HUES48 (cell line): ENCODE data around the gene GPC2.
"Not testable (repeated sequence)": the region's sequence is repeated elsewhere in the genome, so short reads cannot be mapped to it uniquely, and the experiment has no call there.

ENCODE experiments used
- H3K27ac ChIP-seq: one replicate; pipeline ENCODE4 v1.7.0; 2013; ENCODE audit warnings: low read depth, low read length, inconsistent platforms
- H3K27me3 ChIP-seq: 2 replicates; pipeline ENCODE4 v1.6.1; 2013; ENCODE audit warnings: mild to moderate bottlenecking, low read length; ENCODE audit not compliant: control insufficient read depth, insufficient read depth
- H3K36me3 ChIP-seq: 2 replicates; pipeline ENCODE4 v1.6.1; 2013; ENCODE audit warnings: low read length; ENCODE audit not compliant: control insufficient read depth, insufficient read depth
- H3K4me1 ChIP-seq: 2 replicates; pipeline ENCODE4 v1.6.1; 2013; ENCODE audit warnings: mild to moderate bottlenecking, low read length; ENCODE audit not compliant: control insufficient read depth, insufficient read depth
- H3K4me3 ChIP-seq: 2 replicates; pipeline ENCODE4 v1.5.1; 2013; ENCODE audit warnings: mild to moderate bottlenecking, low read depth, low read length
- H3K9ac ChIP-seq: 2 replicates; pipeline ENCODE4 v1.6.1; 2013; ENCODE audit warnings: mild to moderate bottlenecking, low read depth, low read length, moderate library complexity
- H3K9me3 ChIP-seq: 2 replicates; pipeline ENCODE4 v1.6.1; 2013; ENCODE audit warnings: low read length; ENCODE audit not compliant: control insufficient read depth, insufficient read depth

Gene GPC2

GRCh38 chr7:100198266-100198665 lies 21.1 kb upstream of the GPC2 start:
- Histone ChIP-seq H3K4me3 (no peak overlapping the region), H3K36me3 (no peaks in the 10 kb centered on the region), H3K9me3 (no peaks in the 10 kb centered on the region), H3K27me3 (peaks cover 2% of the 10 kb centered on the region), H3K27ac (no peak overlapping the region), H3K9ac (no peak overlapping the region), H3K4me1 (0 out of 2 replicates have a peak, but pooled peaks cover 6% of the 10 kb centered on the region)

- not testable (repeated sequence) for H3K4me1 ChIP-seq, H3K36me3 ChIP-seq, H3K27ac ChIP-seq, H3K4me3 ChIP-seq, H3K9me3 ChIP-seq, H3K27me3 ChIP-seq, H3K9ac ChIP-seq
These were observed 18.7 kb upstream of the GPC2 start for GRCh38 chr7:100195901-100196322.

GRCh38 chr7:100195222-100195621 lies 18.0 kb upstream of the GPC2 start:
- no peaks in the 10 kb centered on the region for H3K4me1 ChIP-seq
- H3K36me3 ChIP-seq, result no peaks in the 10 kb centered on the region
- H3K9ac ChIP-seq, result no peak overlapping the region
- H3K27ac ChIP-seq, result no peak overlapping the region
- no peak overlapping the region for H3K4me3 ChIP-seq
- no peaks in the 10 kb centered on the region; the same call in 1 of the 2 replicates for H3K27me3 ChIP-seq
- H3K9me3 ChIP-seq, result no peaks in the 10 kb centered on the region

- H3K4me1 ChIP-seq, result no peaks in the 10 kb centered on the region
These were observed 15.8 kb upstream of the GPC2 start for GRCh38 chr7:100192969-100193368.

GRCh38 chr7:100192281-100192862 lies 15.2 kb upstream of the GPC2 start:
- not testable (repeated sequence) for H3K27ac ChIP-seq, H3K27me3 ChIP-seq, H3K9me3 ChIP-seq, H3K4me3 ChIP-seq, H3K36me3 ChIP-seq, H3K4me1 ChIP-seq, H3K9ac ChIP-seq

More at GRCh38 chr7:100192969-100193368, 15.8 kb upstream of the GPC2 start:
- Histone ChIP-seq H3K9me3 (no peaks in the 10 kb centered on the region), H3K27ac (no peak overlapping the region), H3K36me3 (no peaks in the 10 kb centered on the region), H3K4me3 (no peak overlapping the region), H3K9ac (no peak overlapping the region), H3K27me3 (no peaks in the 10 kb centered on the region; the same call in 1 of the 2 replicates)

- Histone ChIP-seq H3K4me1 (no peaks in the 10 kb centered on the region), H3K27ac (no peak overlapping the region), H3K4me3 (no peak overlapping the region), H3K36me3 (no peaks in the 10 kb centered on the region), H3K9ac (no peak overlapping the region), H3K27me3 (no peaks in the 10 kb centered on the region), H3K9me3 (no peaks in the 10 kb centered on the region)
These were observed 14.6 kb upstream of the GPC2 start for GRCh38 chr7:100191775-100192174.

- Histone ChIP-seq H3K9ac (no peak overlapping the region), H3K27me3 (no peaks in the 10 kb centered on the region), H3K9me3 (no peaks in the 10 kb centered on the region), H3K4me1 (no peaks in the 10 kb centered on the region), H3K4me3 (no peak overlapping the region), H3K36me3 (no peaks in the 10 kb centered on the region), H3K27ac (no peak overlapping the region)
These were observed 13.0 kb upstream of the GPC2 start for GRCh38 chr7:100190048-100190711.

- H3K9ac ChIP-seq, result no peak overlapping the region
These were observed 11.9 kb upstream of the GPC2 start for GRCh38 chr7:100189061-100189460.

GRCh38 chr7:100185726-100186125 lies 8.5 kb upstream of the GPC2 start:
- H3K27me3 ChIP-seq, result no peaks in the 10 kb centered on the region
- H3K9ac ChIP-seq, result no peak overlapping the region
- H3K9me3 ChIP-seq, result no peaks in the 10 kb centered on the region
- no peak overlapping the region for H3K4me3 ChIP-seq
- H3K27ac ChIP-seq, result no peak overlapping the region
- 0 out of 2 replicates have a peak, but pooled peaks cover 8% of the 10 kb centered on the region for H3K4me1 ChIP-seq
- H3K36me3 ChIP-seq, result no peaks in the 10 kb centered on the region

More at GRCh38 chr7:100189061-100189460, 11.9 kb upstream of the GPC2 start:
- Histone ChIP-seq H3K27me3 (no peaks in the 10 kb centered on the region), H3K9me3 (no peaks in the 10 kb centered on the region), H3K4me1 (no peaks in the 10 kb centered on the region), H3K27ac (no peak overlapping the region), H3K36me3 (no peaks in the 10 kb centered on the region), H3K4me3 (no peak overlapping the region)

GRCh38 chr7:100183090-100183489 lies 5.9 kb upstream of the GPC2 start:
- H3K4me1 ChIP-seq, H3K9me3 ChIP-seq, H3K36me3 ChIP-seq, H3K27me3 ChIP-seq, H3K4me3 ChIP-seq, H3K9ac ChIP-seq, H3K27ac ChIP-seq: not testable (repeated sequence)

GRCh38 chr7:100182616-100183015 lies 5.4 kb upstream of the GPC2 start:
- not testable (repeated sequence) for H3K4me1 ChIP-seq, H3K27ac ChIP-seq, H3K4me3 ChIP-seq, H3K36me3 ChIP-seq, H3K9ac ChIP-seq, H3K9me3 ChIP-seq
- peaks cover 13% of the 10 kb centered on the region for H3K27me3 ChIP-seq
